ENCODE measurements around the gene UGT1A6.

UGT1A6 gene

GRCh38 chr2:233681521-233682099 is 11.1 kb upstream of the UGT1A6 start, which contains the start of gene UGT1A7:
UGT1A7 (plus strand) TSS chr2:233681901; CDS start chr2:233681938, 37 bp downstream.
- H3K4me1 ChIP-seq: peaks cover 13% of the 10 kb centered on the region
- TF ChIP-seq Cebpa-rat (IDR thresholded peaks at IDR 0.05): no peak
- no peaks in the 10 kb centered on the region for H3K27me3 ChIP-seq
- no peak within 1 kb of the TSS for H3K27ac ChIP-seq
- H3K36me3 ChIP-seq: no peaks in the 10 kb centered on the region
- no peaks in the 10 kb centered on the region for H3K9me3 ChIP-seq
- no peak within 1 kb of the TSS for H3K4me3 ChIP-seq
- H3K9ac ChIP-seq: no peak within 1 kb of the TSS
- no peaks in the 10 kb centered on the region for H4K20me1 ChIP-seq
- peak within 1 kb of the TSS; percentile 42 for H3K4me2 ChIP-seq

GRCh38 chr2:233684640-233685039 is 8.1 kb upstream of the UGT1A6 start:
- H3K9me3 ChIP-seq: no peaks in the 10 kb centered on the region
- H3K27me3 ChIP-seq: no peaks in the 10 kb centered on the region
- no peak for TF ChIP-seq Cebpa-rat (IDR thresholded peaks at IDR 0.05)
- no peak overlapping the region for H3K9ac ChIP-seq
- no peaks in the 10 kb centered on the region for H3K36me3 ChIP-seq
- H3K27ac ChIP-seq: no peak overlapping the region
- H3K4me1 ChIP-seq: peaks cover 13% of the 10 kb centered on the region
- no peak overlapping the region for H3K4me3 ChIP-seq
- no peaks in the 10 kb centered on the region for H4K20me1 ChIP-seq
- H3K4me2 ChIP-seq: no peak overlapping the region

GRCh38 chr2:233686928-233687327 is 5.8 kb upstream of the UGT1A6 start:
- Histone ChIP-seq H3K4me1 (peaks cover 13% of the 10 kb centered on the region), H4K20me1 (no peaks in the 10 kb centered on the region), H3K36me3 (no peaks in the 10 kb centered on the region), H3K9me3 (no peaks in the 10 kb centered on the region), H3K4me3 (no peak overlapping the region), H3K4me2 (no peak overlapping the region), H3K9ac (no peak overlapping the region), H3K27me3 (no peaks in the 10 kb centered on the region), H3K27ac (no peak overlapping the region)
- TF ChIP-seq Cebpa-rat (IDR thresholded peaks at IDR 0.05): no peak

DNA sequence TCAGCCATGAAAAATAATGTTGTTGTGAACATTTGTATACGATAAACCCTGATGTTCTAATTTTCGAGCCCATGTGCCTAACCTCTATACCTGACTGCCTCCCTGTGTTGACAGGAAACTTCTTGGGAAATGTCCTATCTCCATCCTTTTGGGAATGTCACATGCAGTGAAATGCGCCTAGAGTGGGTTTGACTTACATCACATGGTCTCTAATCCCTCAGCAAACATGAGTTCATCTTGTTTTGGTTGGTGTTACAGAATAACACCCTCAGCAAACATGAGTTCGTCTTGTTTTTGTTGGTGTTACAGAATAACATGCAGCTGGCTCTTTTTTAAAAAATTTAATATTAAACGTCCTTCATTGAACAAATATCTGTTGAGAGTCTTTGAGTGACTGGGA is 4.3 kb upstream of the UGT1A6 start:
- Histone ChIP-seq H3K4me2 (no peak overlapping the region), H3K4me1 (peaks cover under 1% of the 10 kb centered on the region; the same call in 1 of the 2 replicates), H3K36me3 (no peaks in the 10 kb centered on the region), H3K4me3 (no peak overlapping the region), H3K27me3 (no peaks in the 10 kb centered on the region), H4K20me1 (no peaks in the 10 kb centered on the region), H3K27ac (no peak overlapping the region), H3K9ac (no peak overlapping the region), H3K9me3 (no peaks in the 10 kb centered on the region)
- no peak for TF ChIP-seq Cebpa-rat (IDR thresholded peaks at IDR 0.05)

GRCh38 chr2:233689031-233689430 is 3.7 kb upstream of the UGT1A6 start:
- Histone ChIP-seq H3K27me3 (no peaks in the 10 kb centered on the region), H3K36me3 (no peaks in the 10 kb centered on the region), H3K4me3 (no peak overlapping the region), H4K20me1 (no peaks in the 10 kb centered on the region), H3K4me1 (no peaks in the 10 kb centered on the region), H3K4me2 (no peak overlapping the region), H3K9ac (no peak overlapping the region), H3K9me3 (no peaks in the 10 kb centered on the region), H3K27ac (no peak overlapping the region)
- TF ChIP-seq Cebpa-rat (IDR thresholded peaks at IDR 0.05): no peak

DNA sequence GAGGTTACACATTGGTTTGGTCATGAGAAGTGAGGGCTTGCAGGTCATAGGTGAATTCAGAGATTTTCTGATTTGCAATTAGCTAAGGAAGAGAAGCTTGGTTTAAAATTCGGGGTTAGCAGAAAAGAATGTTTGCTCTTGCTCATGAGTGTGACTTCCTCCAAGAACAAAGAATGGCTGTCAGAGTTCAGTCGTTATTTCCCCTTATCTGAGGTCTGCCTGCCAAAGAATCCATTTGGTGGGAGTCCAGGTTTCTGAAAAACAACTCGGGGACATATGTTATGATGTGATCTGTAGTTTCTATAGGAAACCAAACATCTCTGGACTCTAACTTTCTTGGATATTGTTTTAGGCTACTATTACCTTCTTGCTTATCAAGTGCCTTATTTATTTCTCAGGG is 3.2 kb upstream of the UGT1A6 start:
- Histone ChIP-seq H3K4me1 (no peaks in the 10 kb centered on the region), H3K27me3 (no peaks in the 10 kb centered on the region), H4K20me1 (no peaks in the 10 kb centered on the region), H3K27ac (no peak overlapping the region), H3K9ac (no peak overlapping the region), H3K4me2 (no peak overlapping the region), H3K4me3 (no peak overlapping the region), H3K36me3 (no peaks in the 10 kb centered on the region), H3K9me3 (no peaks in the 10 kb centered on the region)
- no peak for TF ChIP-seq Cebpa-rat (IDR thresholded peaks at IDR 0.05)

DNA sequence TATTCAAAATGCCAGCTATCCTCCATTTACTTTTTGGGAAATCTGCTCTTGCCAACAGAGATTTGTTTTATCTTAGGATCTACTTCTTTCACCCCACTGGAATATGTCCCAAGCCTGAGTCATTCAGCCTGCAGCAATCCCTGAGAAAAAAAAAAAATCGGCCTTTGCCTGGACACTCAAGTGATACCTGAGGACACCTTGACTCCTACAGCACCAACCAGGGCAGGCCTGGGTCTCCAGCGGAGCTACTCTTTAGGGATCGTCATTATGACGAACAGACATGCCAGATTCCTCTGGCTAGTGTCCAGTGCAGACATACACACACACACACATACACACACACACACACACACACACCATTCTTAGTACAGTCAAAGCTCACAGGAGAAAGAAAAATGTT is 2.2 kb upstream of the UGT1A6 start:
- Histone ChIP-seq H4K20me1 (no peaks in the 10 kb centered on the region), H3K4me2 (no peak overlapping the region), H3K27ac (no peak overlapping the region), H3K9me3 (no peaks in the 10 kb centered on the region), H3K4me1 (no peaks in the 10 kb centered on the region), H3K36me3 (no peaks in the 10 kb centered on the region), H3K27me3 (no peaks in the 10 kb centered on the region), H3K9ac (no peak overlapping the region), H3K4me3 (no peak overlapping the region)
- no peak for TF ChIP-seq Cebpa-rat (IDR thresholded peaks at IDR 0.05)

DNA sequence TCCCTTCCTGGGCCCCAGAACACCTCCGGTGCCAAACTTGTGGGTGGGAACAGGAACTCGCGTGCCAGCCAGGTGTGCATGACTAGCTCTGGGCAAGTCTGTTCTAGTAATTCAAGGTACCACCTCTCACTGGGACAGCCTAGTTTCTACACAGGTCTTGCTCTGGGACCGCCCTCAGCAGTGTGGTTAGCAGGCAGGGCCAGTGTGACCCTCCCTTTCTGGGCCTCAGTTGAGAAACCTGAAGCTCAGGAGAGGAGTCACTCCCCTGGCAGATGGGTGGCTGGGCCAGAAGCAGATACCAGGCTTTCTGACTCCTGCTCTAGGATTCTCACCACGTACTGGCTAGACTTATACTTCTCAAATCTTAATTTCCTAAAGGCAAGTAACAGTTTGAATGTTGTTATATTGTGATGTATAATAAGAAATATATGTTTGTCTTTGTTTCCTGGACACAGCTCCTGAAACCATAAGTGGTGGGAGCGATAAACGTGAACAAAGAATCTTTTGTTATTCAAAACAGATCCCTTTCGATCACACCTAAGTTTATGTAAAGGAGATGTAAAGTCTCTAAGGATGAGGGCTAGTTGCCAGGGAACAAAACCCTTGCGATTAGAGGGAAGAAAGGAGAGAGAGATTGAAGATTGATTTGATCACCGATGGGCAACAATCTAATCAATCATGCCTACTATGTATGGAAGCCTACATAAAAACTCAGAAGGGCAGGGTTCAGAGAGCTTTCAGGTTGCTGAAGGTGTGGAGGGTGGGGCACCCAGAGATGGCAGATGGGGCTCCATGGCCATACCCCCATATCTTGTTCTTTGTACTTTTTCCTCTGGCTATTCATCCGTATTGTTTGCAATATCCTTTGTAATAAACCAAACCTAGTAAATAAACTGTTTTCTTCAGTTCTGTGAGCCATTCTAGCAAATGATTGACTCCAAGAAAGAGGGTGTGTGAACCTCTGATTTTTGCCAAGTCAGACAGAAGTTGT is 952 bp upstream of the UGT1A6 start:
- Histone ChIP-seq H3K36me3 (no peaks in the 10 kb centered on the region), H3K4me2 (no peak overlapping the region), H3K9ac (no peak overlapping the region), H3K4me1 (no peaks in the 10 kb centered on the region), H3K9me3 (no peaks in the 10 kb centered on the region), H3K4me3 (no peak overlapping the region), H3K27me3 (no peaks in the 10 kb centered on the region), H3K27ac (no peak overlapping the region), H4K20me1 (no peaks in the 10 kb centered on the region)
- TF ChIP-seq Cebpa-rat (IDR thresholded peaks at IDR 0.05): no peak

GRCh38 chr2:233693963-233694362 is 1.3 kb downstream of the UGT1A6 start:
- Histone ChIP-seq H3K27ac (no peak overlapping the region), H3K9ac (no peak overlapping the region), H3K4me3 (no peak overlapping the region), H4K20me1 (no peaks in the 10 kb centered on the region), H3K36me3 (no peaks in the 10 kb centered on the region), H3K27me3 (no peaks in the 10 kb centered on the region), H3K4me2 (no peak overlapping the region), H3K4me1 (no peaks in the 10 kb centered on the region), H3K9me3 (no peaks in the 10 kb centered on the region)
- TF ChIP-seq Cebpa-rat (IDR thresholded peaks at IDR 0.05): no peak

- TF ChIP-seq Cebpa-rat (IDR thresholded peaks at IDR 0.05): no peak
- 0 out of 2 replicates have a peak, but pooled peaks cover under 1% of the 10 kb centered on the region for H3K9me3 ChIP-seq
- no peaks in the 10 kb centered on the region for H4K20me1 ChIP-seq
- no peak overlapping the region for H3K27ac ChIP-seq
- H3K4me1 ChIP-seq: no peaks in the 10 kb centered on the region
- H3K4me2 ChIP-seq: no peak overlapping the region
- no peaks in the 10 kb centered on the region for H3K27me3 ChIP-seq
- no peak overlapping the region for H3K4me3 ChIP-seq
- no peak overlapping the region for H3K9ac ChIP-seq
- H3K36me3 ChIP-seq: no peaks in the 10 kb centered on the region
Observed at GRCh38 chr2:233698740-233699139, 6.0 kb downstream of the UGT1A6 start.
